RKO (cell line): ENCODE measurements around the gene RABL6.
"Not testable (repeated sequence)": the region's sequence is repeated elsewhere in the genome, so short reads cannot be mapped to it uniquely, and the experiment has no call there.

Experiments used
- DNase-seq: peaks from one replicate; pipeline ENCODE4 v3.0.0-alpha.2; 2016; ENCODE audit warnings: low spot score

The RABL6 gene

GRCh38 chr9:136775191-136775590 is 32.6 kb upstream of the RABL6 start:
- DNase-seq = no peak

- no peak for DNase-seq
Observed at GRCh38 chr9:136776947-136777346, 30.8 kb upstream of the RABL6 start.

GRCh38 chr9:136777359-136777758 is 30.4 kb upstream of the RABL6 start:
- no peak for DNase-seq

GRCh38 chr9:136779808-136780207 is 27.9 kb upstream of the RABL6 start:
- peak; percentile 56 for DNase-seq

GRCh38 chr9:136782452-136782851 is 25.3 kb upstream of the RABL6 start:
- no peak for DNase-seq

- DNase-seq = peak; percentile 78
Observed at GRCh38 chr9:136784249-136784996, 23.3 kb upstream of the RABL6 start.

GRCh38 chr9:136784997-136785361 is 22.8 kb upstream of the RABL6 start:
- DNase-seq = no peak

GRCh38 chr9:136785565-136786355 is 22.0 kb upstream of the RABL6 start:
- not testable (repeated sequence) for DNase-seq

GRCh38 chr9:136786451-136786850 is 21.3 kb upstream of the RABL6 start:
- DNase-seq = no peak

- not testable (repeated sequence) for DNase-seq
Observed at GRCh38 chr9:136786983-136787382, 20.8 kb upstream of the RABL6 start.

- peak; percentile 85 for DNase-seq
Observed at GRCh38 chr9:136787690-136788400, 19.9 kb upstream of the RABL6 start.

GRCh38 chr9:136788644-136789522 is 18.9 kb upstream of the RABL6 start:
- not testable (repeated sequence) for DNase-seq

- no peak for DNase-seq
Observed at GRCh38 chr9:136789523-136789937, 18.2 kb upstream of the RABL6 start.

GRCh38 chr9:136790640-136791515 is 16.9 kb upstream of the RABL6 start, which contains the start of gene TMEM141:
Gene TMEM141, plus strand, starts transcription at chr9:136791344. Its CDS starts 27 bp downstream, at chr9:136791371.
- DNase-seq = peak; percentile 100

GRCh38 chr9:136791516-136792276 is 16.1 kb upstream of the RABL6 start:
- DNase-seq = peak; percentile 57

GRCh38 chr9:136792321-136793085 is 15.2 kb upstream of the RABL6 start:
- DNase-seq = no peak

GRCh38 chr9:136793086-136793946 is 14.4 kb upstream of the RABL6 start:
- no peak for DNase-seq
